ENCODE measurements around the gene MTFR1L.

DNA sequence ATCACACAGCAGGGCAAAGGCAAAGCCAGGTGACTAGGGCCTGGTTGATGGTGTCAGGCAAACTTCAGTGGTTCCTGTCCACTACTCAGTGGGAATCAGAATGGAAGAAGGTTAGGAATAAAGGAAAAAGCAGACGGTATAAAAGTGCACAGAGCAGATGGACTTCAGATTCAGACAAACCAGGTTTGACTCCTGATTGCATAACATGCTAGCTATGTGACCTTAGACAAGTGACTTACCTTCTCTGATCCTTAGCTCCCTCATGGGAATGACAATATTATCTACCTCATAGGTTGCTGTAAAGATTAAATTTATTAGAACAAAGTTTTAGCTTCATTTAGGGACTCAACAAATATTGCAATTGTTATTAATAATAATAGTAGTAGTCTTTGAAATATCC is 50.9 kb downstream of the MTFR1L start:
- TF ChIP-seq POLR2A (IDR thresholded peaks at IDR 0.05), result no peak
- TF ChIP-seq, protein P1, sequence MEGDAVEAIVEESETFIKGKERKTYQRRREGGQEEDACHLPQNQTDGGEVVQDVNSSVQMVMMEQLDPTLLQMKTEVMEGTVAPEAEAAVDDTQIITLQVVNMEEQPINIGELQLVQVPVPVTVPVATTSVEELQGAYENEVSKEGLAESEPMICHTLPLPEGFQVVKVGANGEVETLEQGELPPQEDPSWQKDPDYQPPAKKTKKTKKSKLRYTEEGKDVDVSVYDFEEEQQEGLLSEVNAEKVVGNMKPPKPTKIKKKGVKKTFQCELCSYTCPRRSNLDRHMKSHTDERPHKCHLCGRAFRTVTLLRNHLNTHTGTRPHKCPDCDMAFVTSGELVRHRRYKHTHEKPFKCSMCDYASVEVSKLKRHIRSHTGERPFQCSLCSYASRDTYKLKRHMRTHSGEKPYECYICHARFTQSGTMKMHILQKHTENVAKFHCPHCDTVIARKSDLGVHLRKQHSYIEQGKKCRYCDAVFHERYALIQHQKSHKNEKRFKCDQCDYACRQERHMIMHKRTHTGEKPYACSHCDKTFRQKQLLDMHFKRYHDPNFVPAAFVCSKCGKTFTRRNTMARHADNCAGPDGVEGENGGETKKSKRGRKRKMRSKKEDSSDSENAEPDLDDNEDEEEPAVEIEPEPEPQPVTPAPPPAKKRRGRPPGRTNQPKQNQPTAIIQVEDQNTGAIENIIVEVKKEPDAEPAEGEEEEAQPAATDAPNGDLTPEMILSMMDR (IDR thresholded peaks at IDR 0.05), result no peak

All from vagina (tissue), 2 donors.